Hepatocyte (in vitro differentiated cells): ENCODE data around the gene KLC3.

ENCODE experiments used
- CTCF ChIP-seq: fragments of 200-600 bp; sonication (generic); IDR thresholded peaks from 2 replicates; pipeline ENCODE4 v1.5.1; 2016; ENCODE audit warnings: antibody characterized with exemption, mild to moderate bottlenecking; ENCODE audit not compliant: poor library complexity
- EZH2 ChIP-seq: fragments of 200-600 bp; sonication (generic); IDR thresholded peaks from 2 replicates; pipeline ENCODE4 v1.6.1; 2016; ENCODE audit warnings: antibody characterized with exemption, mild to moderate bottlenecking, borderline replicate concordance
- EZH2phosphoT487 ChIP-seq: fragments of 200-600 bp; sonication (generic); IDR thresholded peaks from one replicate; pipeline ENCODE4 v1.6.1; 2018; ENCODE audit warnings: antibody characterized with exemption, mild to moderate bottlenecking, low read depth, moderate library complexity; ENCODE audit not compliant: unreplicated experiment, severe bottlenecking

GRCh38 chr19:45340232-45340898 is at the start of gene KLC3:
- no peak for TF ChIP-seq EZH2phosphoT487
- no peak for TF ChIP-seq EZH2
- TF ChIP-seq CTCF: no peak
